Neural cell (in vitro differentiated cells): ENCODE data around the gene CEBPB. TPM values are rescaled to one million over a fixed set of nuclear protein-coding genes. Genes with fewer than 3 reads are reported as not detected.

Experiments used
- H2AFZ ChIP-seq: fragments of 200-600, 300-800 bp; sonication (generic), shearing (Covaris generic); 2 replicates; pipeline ENCODE4 v1.6.0; 2014; ENCODE audit warnings: low read depth, mild to moderate bottlenecking, antibody characterized with exemption, low read length, moderate library complexity
- H3F3A ChIP-seq: fragments of 200-600 bp; shearing (Covaris generic); 2 replicates; pipeline ENCODE4 v1.6.1; 2016; ENCODE audit warnings: mild to moderate bottlenecking, moderate library complexity, mixed read lengths, antibody characterized with exemption, low read length; ENCODE audit not compliant: insufficient read depth, poor library complexity, severe bottlenecking
- H3K27ac ChIP-seq: fragments of 200-600, 300-800 bp; sonication (generic), shearing (Covaris generic); 2 replicates; pipeline ENCODE4 v1.5.1; 2014; ENCODE audit warnings: mild to moderate bottlenecking, low read length, moderate library complexity
- H3K27me3 ChIP-seq: fragments of 300-800, 200-600 bp; sonication (generic), shearing (Covaris generic); 2 replicates; pipeline ENCODE4 v1.6.0; 2014; ENCODE audit warnings: mild to moderate bottlenecking, low read depth, low read length, moderate library complexity; ENCODE audit not compliant: insufficient read depth
- H3K36me3 ChIP-seq: fragments of 300-800, 200-600 bp; sonication (generic), shearing (Covaris generic); 2 replicates; pipeline ENCODE4 v1.5.1; 2014; ENCODE audit warnings: mild to moderate bottlenecking, antibody characterized with exemption, low read length, moderate library complexity; ENCODE audit not compliant: insufficient read depth
- H3K4me2 ChIP-seq: fragments of 300-800, 200-600 bp; sonication (generic), shearing (Covaris generic); 2 replicates; pipeline ENCODE4 v1.6.0; 2014; ENCODE audit warnings: mild to moderate bottlenecking, low read length
- H3K4me3 ChIP-seq: fragments of 300-800, 200-600 bp; sonication (generic), shearing (Covaris generic); 2 replicates; pipeline ENCODE4 v1.5.1; 2014; ENCODE audit warnings: mild to moderate bottlenecking, low read length, moderate library complexity
- H3K79me2 ChIP-seq: fragments of 200-600 bp; shearing (Covaris generic); replicated peaks from 2 replicates; pipeline ENCODE4 v1.6.0; 2014; ENCODE audit warnings: mild to moderate bottlenecking, low read length, moderate library complexity; ENCODE audit not compliant: insufficient read depth
- H3K9ac ChIP-seq: fragments of 300-800, 200-600 bp; sonication (generic), shearing (Covaris generic); 2 replicates; pipeline ENCODE4 v1.6.1; 2016; ENCODE audit warnings: mild to moderate bottlenecking, low read length, mixed read lengths
- H3K9me2 ChIP-seq: fragments of 200-600 bp; shearing (Covaris generic); 2 replicates; pipeline ENCODE4 v1.6.1; 2016; ENCODE audit warnings: mild to moderate bottlenecking, low read length, mixed read lengths; ENCODE audit not compliant: insufficient read depth
- H3K9me3 ChIP-seq: fragments of 200-600, 300-800 bp; sonication (generic), shearing (Covaris generic); 2 replicates; pipeline ENCODE4 v1.6.1; 2016; ENCODE audit warnings: mild to moderate bottlenecking, mixed run types, low read length, moderate library complexity, mixed read lengths
- H4K20me1 ChIP-seq: fragments of 200-600 bp; shearing (Covaris generic); 2 replicates; pipeline ENCODE4 v1.6.1; 2016; ENCODE audit warnings: mild to moderate bottlenecking, mixed run types; ENCODE audit not compliant: insufficient read depth
- EP300 ChIP-seq: fragments of 450-650 bp; conservative IDR thresholded peaks from 2 replicates; pipeline ENCODE4 v1.6.1; 2014; ENCODE audit warnings: antibody characterized with exemption, mild to moderate bottlenecking, moderate library complexity; ENCODE audit not compliant: poor library complexity, severe bottlenecking
- EZH2 ChIP-seq: fragments of 200-600, 300-800 bp; shearing (Covaris generic), sonication (generic); IDR thresholded peaks from 2 replicates; pipeline ENCODE4 v1.6.1; 2014; ENCODE audit warnings: antibody characterized with exemption, low read length, borderline replicate concordance, mild to moderate bottlenecking; ENCODE audit not compliant: insufficient read depth, poor library complexity, severe bottlenecking
- MXI1 ChIP-seq: fragments of 450-650 bp; conservative IDR thresholded peaks from 2 replicates; pipeline ENCODE4 v1.6.1; 2014; ENCODE audit warnings: antibody characterized with exemption, mild to moderate bottlenecking; ENCODE audit not compliant: poor library complexity, severe bottlenecking
- POLR2AphosphoS5 ChIP-seq: IDR thresholded peaks from 2 replicates; pipeline ENCODE4 v1.6.1; 2012
- RAD21 ChIP-seq: fragments of 450-650 bp; conservative IDR thresholded peaks from 2 replicates; pipeline ENCODE4 v1.6.1; 2014; ENCODE audit warnings: antibody characterized with exemption, mild to moderate bottlenecking, moderate library complexity
- REST ChIP-seq: IDR thresholded peaks from 2 replicates; pipeline ENCODE4 v1.6.1; 2012; ENCODE audit warnings: borderline replicate concordance
- SMC3 ChIP-seq: fragments of 450-650 bp; conservative IDR thresholded peaks from 2 replicates; pipeline ENCODE4 v1.6.1; 2014; ENCODE audit warnings: antibody characterized with exemption, mild to moderate bottlenecking, moderate library complexity; ENCODE audit not compliant: poor library complexity
- TAF1 ChIP-seq: IDR thresholded peaks from 2 replicates; pipeline ENCODE4 v1.6.1; 2012; ENCODE audit warnings: low read depth
- polyA plus RNA-seq: library from polyadenylated mRNA; depleted of rRNA; stranded (reverse); fragments of >200 nt; gene quantifications from 2 replicates; pipeline ENCODE4 v1.2.3, GENCODE V29; 2014
- TF ChIP-seq, protein P1 (sequence below): fragments of 450-650 bp; IDR thresholded peaks from 2 replicates; pipeline ENCODE4 v1.5.1; 2014; ENCODE audit warnings: antibody characterized with exemption, mild to moderate bottlenecking, moderate library complexity; ENCODE audit not compliant: poor library complexity, severe bottlenecking

Gene CEBPB
- polyA plus RNA-seq, 1 donor from 2014 or later = 0.59 TPM

DNA sequence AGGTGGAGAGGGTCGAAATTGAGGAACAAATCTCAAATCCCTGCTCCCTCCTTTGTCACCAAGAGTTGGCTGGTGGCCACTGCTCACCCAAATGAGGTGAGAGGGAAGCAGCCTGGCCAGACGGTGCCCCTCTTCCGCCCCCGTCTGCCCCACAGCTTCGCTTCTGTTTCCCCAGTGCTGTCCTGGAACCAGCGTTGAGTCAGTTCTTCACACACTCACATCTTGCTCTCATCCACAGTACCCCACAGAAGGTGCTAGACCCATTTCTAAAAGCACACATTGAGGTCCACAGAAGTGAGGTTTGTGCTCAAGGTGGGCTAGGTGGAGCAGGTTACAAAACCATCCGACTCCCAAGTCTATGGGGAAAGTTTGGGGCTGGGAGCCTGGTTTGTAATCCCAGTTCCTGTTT, 3.8 kb downstream of the CEBPB start:
- no peak overlapping the region for H3K27ac ChIP-seq
- no peaks in the 10 kb centered on the region for H3K36me3 ChIP-seq
- no peaks in the 10 kb centered on the region for H3K9me2 ChIP-seq
- no peaks in the 10 kb centered on the region for H3K79me2 ChIP-seq
- no peaks in the 10 kb centered on the region for H4K20me1 ChIP-seq
- no peaks in the 10 kb centered on the region for H3K9me3 ChIP-seq
- H3F3A ChIP-seq = no peaks in the 10 kb centered on the region
- TF ChIP-seq EZH2 = no peak
- no peak for TF ChIP-seq EP300
- no peak for TF ChIP-seq REST
- TF ChIP-seq, protein P1, sequence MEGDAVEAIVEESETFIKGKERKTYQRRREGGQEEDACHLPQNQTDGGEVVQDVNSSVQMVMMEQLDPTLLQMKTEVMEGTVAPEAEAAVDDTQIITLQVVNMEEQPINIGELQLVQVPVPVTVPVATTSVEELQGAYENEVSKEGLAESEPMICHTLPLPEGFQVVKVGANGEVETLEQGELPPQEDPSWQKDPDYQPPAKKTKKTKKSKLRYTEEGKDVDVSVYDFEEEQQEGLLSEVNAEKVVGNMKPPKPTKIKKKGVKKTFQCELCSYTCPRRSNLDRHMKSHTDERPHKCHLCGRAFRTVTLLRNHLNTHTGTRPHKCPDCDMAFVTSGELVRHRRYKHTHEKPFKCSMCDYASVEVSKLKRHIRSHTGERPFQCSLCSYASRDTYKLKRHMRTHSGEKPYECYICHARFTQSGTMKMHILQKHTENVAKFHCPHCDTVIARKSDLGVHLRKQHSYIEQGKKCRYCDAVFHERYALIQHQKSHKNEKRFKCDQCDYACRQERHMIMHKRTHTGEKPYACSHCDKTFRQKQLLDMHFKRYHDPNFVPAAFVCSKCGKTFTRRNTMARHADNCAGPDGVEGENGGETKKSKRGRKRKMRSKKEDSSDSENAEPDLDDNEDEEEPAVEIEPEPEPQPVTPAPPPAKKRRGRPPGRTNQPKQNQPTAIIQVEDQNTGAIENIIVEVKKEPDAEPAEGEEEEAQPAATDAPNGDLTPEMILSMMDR = no peak
- no peak for TF ChIP-seq POLR2AphosphoS5
- TF ChIP-seq SMC3 = no peak
- peaks cover 22% of the 10 kb centered on the region for H3K27me3 ChIP-seq
- H2AFZ ChIP-seq = no peak overlapping the region
- H3K9ac ChIP-seq = no peak overlapping the region
- H3K4me3 ChIP-seq = no peak overlapping the region
- H3K4me2 ChIP-seq = no peak overlapping the region

GRCh38 chr20:50194831-50195523, 4.3 kb downstream of the CEBPB start:
- no peaks in the 10 kb centered on the region for H3K36me3 ChIP-seq
- no peaks in the 10 kb centered on the region for H3F3A ChIP-seq
- H3K27ac ChIP-seq = no peak overlapping the region
- H2AFZ ChIP-seq = no peak overlapping the region
- H3K9me3 ChIP-seq = no peaks in the 10 kb centered on the region
- H4K20me1 ChIP-seq = no peaks in the 10 kb centered on the region
- no peak overlapping the region for H3K9ac ChIP-seq
- peaks cover 22% of the 10 kb centered on the region for H3K27me3 ChIP-seq
- H3K4me3 ChIP-seq = no peak overlapping the region
- no peak overlapping the region for H3K4me2 ChIP-seq
- no peaks in the 10 kb centered on the region for H3K79me2 ChIP-seq
- TF ChIP-seq MXI1 = no peak
- no peak for TF ChIP-seq POLR2AphosphoS5
- H3K9me2 ChIP-seq = no peaks in the 10 kb centered on the region

- TF ChIP-seq SMC3 (no peak), TAF1 (no peak), RAD21 (no peak), MXI1 (no peak), EP300 (no peak), EZH2 (no peak), REST (no peak), POLR2AphosphoS5 (no peak)
- TF ChIP-seq, protein P1 = no peak
- Histone ChIP-seq H3K79me2 (no peaks in the 10 kb centered on the region), H3K9me3 (no peaks in the 10 kb centered on the region), H3K27ac (no peak overlapping the region), H3K27me3 (peaks cover 22% of the 10 kb centered on the region), H3K36me3 (no peaks in the 10 kb centered on the region), H3K4me3 (no peak overlapping the region), H3F3A (no peaks in the 10 kb centered on the region), H3K4me2 (no peak overlapping the region), H3K9ac (no peak overlapping the region), H4K20me1 (no peaks in the 10 kb centered on the region), H3K9me2 (no peaks in the 10 kb centered on the region), H2AFZ (no peak overlapping the region)
Measured at GRCh38 chr20:50195524-50196120, 5.0 kb downstream of the CEBPB start.
